HG03175 (cell line): ENCODE data around the gene CCDC174.

Experiments used
- ATAC-seq: cut with Tn5 transposase; IDR thresholded peaks from one replicate; pipeline ENCODE4 v1.9.1; 2021; ENCODE audit warnings: mild to moderate bottlenecking, moderate library complexity; ENCODE audit not compliant: unreplicated experiment

The CCDC174 gene

GRCh38 chr3:14698601-14699244 lies 47.2 kb downstream of the CCDC174 start:
- ATAC-seq, result no peak

- ATAC-seq, result no peak
Measured at GRCh38 chr3:14699643-14700042, 48.1 kb downstream of the CCDC174 start.

DNA sequence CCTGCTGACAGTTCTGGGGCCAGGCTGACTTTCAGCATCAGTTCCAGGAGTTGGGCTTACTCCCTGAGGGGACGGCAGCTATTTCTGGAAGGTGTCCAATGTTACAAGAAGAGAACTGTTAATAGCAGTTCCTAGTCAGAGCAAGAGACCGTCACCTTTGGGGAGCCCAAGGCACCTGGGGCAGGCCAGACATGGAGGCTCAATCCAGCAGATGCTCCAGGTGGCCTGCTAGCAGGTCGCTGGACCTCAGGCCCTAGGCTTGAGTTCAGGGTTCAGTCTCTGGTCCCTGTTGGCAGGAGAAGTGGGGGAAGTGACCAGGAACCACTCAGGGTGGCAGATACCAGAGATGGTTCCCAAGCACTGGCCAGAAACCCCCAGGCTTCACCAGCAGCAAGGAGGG lies 49.3 kb downstream of the CCDC174 start:
- ATAC-seq, result no peak

- no peak for ATAC-seq
Measured at GRCh38 chr3:14701676-14702075, 50.1 kb downstream of the CCDC174 start.

GRCh38 chr3:14703128-14703750 lies 51.7 kb downstream of the CCDC174 start:
- ATAC-seq, result no peak

DNA sequence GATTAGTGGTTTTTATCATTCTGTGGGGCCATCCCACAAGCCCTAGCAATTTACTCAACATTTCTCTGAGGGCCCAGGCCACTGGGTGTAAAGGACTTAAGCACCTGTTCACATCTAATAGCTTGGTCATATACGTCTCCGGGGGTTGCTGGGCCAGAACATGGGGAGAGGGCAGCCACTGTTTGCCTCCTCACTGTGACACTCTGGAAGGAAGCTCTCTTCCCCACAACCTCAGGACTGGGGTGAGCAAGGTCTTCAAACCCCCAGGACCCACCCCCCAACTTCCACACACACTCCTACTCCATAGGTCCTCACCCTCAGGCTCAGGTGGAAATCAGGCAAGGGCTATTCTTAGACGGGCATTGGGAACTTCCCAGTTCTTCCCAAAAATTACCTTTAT lies 52.2 kb downstream of the CCDC174 start:
- no peak for ATAC-seq

DNA sequence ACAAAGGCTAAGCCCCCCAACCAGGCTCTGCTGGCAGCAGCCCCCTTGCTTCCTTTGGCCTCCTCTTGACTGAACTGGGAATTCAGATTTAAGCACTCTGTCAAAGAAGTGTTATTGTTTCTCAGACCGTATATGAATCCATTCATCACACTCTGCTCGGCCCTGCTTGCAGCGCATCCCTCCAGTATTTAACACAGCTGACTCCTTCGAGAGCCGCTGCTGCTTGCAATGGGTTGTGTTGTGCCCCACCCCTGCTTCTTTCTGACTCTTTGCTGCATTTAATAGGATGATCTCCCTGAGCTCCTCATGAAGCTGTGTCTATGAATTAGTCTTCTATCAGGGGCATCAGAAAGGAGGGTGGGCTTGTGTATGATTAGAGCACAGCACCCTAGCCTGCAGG lies 54.5 kb downstream of the CCDC174 start:
- ATAC-seq, result no peak

GRCh38 chr3:14716591-14716990 lies 65.0 kb downstream of the CCDC174 start:
- no peak for ATAC-seq

DNA sequence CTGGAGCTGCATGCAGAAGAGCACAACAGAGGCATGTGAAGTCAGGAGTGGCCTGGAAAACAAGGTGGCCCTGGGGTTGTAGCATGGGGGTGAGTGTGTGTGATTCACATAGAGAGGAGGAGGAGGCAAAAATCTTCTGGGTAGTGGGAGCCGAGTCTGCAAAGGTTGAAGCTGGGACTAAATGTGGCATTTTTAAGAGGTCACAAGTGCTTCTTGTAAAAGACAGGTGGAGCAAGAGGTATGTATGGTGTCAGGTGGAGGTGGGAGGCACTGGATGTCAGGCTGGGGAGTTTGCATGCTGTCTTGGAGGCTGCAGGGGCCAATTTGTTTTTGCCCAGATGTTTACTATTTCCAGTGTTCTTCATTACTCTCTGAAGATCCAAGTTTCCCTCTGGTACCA lies 65.7 kb downstream of the CCDC174 start:
- no peak for ATAC-seq

- ATAC-seq, result peak; percentile 37
Measured at GRCh38 chr3:14718539-14718938, 67.0 kb downstream of the CCDC174 start.

GRCh38 chr3:14719006-14719405 lies 67.4 kb downstream of the CCDC174 start:
- ATAC-seq, result no peak

- no peak for ATAC-seq
Measured at GRCh38 chr3:14721126-14721864, 69.7 kb downstream of the CCDC174 start.
